Bone marrow (tissue), 2 donors: ENCODE measurements around the gene DEFB108B.
A peak's percentile ranks its signal among the peaks of the same experiment; 100 is the strongest.
"Not testable (repeated sequence)": the region's sequence is repeated elsewhere in the genome, so short reads cannot be mapped to it uniquely, and the experiment has no call there.

Experiments
- DNase-seq, 2 donors: peaks; one replicate each; lab custom pipeline; 2025; lab: John Stamatoyannopoulos, UW

The DEFB108B gene

GRCh38 chr11:71813481-71814355 is 19.3 kb upstream of the DEFB108B start:
- DNase-seq: peak; percentile 29 to 43

- not testable (repeated sequence) for DNase-seq
Measured at GRCh38 chr11:71821539-71821938, 11.5 kb upstream of the DEFB108B start.

- not testable (repeated sequence) for DNase-seq
Measured at GRCh38 chr11:71829247-71829646, 3.8 kb upstream of the DEFB108B start.

GRCh38 chr11:71829686-71830085 is 3.3 kb upstream of the DEFB108B start:
- DNase-seq: not testable (repeated sequence)

GRCh38 chr11:71842720-71843119 is 9.7 kb downstream of the DEFB108B start:
- not testable (repeated sequence) for DNase-seq

GRCh38 chr11:71843355-71843754 is 10.4 kb downstream of the DEFB108B start:
- not testable (repeated sequence) for DNase-seq

GRCh38 chr11:71843858-71844257 is 10.9 kb downstream of the DEFB108B start:
- no peak for DNase-seq

- DNase-seq: not testable (repeated sequence)
Measured at GRCh38 chr11:71853895-71854294, 20.9 kb downstream of the DEFB108B start.

GRCh38 chr11:71855880-71856279 is 22.9 kb downstream of the DEFB108B start:
- DNase-seq: peak in 1 of 2 donors; percentile 57

- DNase-seq: not testable (repeated sequence)
Measured at GRCh38 chr11:71860835-71861234, 27.8 kb downstream of the DEFB108B start.

GRCh38 chr11:71863978-71864627 is 31.1 kb downstream of the DEFB108B start:
- DNase-seq: peak in 1 of 2 donors; percentile 61

- DNase-seq: not testable (repeated sequence)
Measured at GRCh38 chr11:71867209-71867608, 34.2 kb downstream of the DEFB108B start.

GRCh38 chr11:71869931-71870330 is 36.9 kb downstream of the DEFB108B start:
- not testable (repeated sequence) for DNase-seq

- DNase-seq: not testable (repeated sequence)
Measured at GRCh38 chr11:71870661-71871060, 37.7 kb downstream of the DEFB108B start.

- not testable (repeated sequence) for DNase-seq
Measured at GRCh38 chr11:71876262-71876661, 43.3 kb downstream of the DEFB108B start.

GRCh38 chr11:71878059-71878458 is 45.1 kb downstream of the DEFB108B start, which contains the start of gene DEFB131B:
DEFB131B (plus strand) TSS chr11:71878453; CDS start chr11:71878453, 0 bp downstream.
- not testable (repeated sequence) for DNase-seq

GRCh38 chr11:71885806-71886205 is 52.8 kb downstream of the DEFB108B start:
- not testable (repeated sequence) for DNase-seq
